K562 (cell line): ENCODE measurements around the gene ENTPD5.

Experiments used
- C11orf30 ChIP-seq: fragments of 450-650 bp; IDR thresholded peaks from 2 replicates; pipeline ENCODE4 v1.6.1; 2016; ENCODE audit warnings: low read depth, mild to moderate bottlenecking
- CREM ChIP-seq: IDR thresholded peaks from 2 replicates; pipeline ENCODE4 v1.6.1; 2014; ENCODE audit warnings: antibody characterized with exemption, low read depth
- CTCF ChIP-seq, 3 experiments: IDR thresholded peaks in 2 of 3; conservative IDR thresholded peaks in 1 of 3; 2 replicates each; pipeline ENCODE4 v1.5.1; 2011 to 2012; ENCODE audit warnings: low read length in 3 of 3, mild to moderate bottlenecking in 3 of 3, control low read depth in 2 of 3, improper control_type of control experiment in 1 of 3, inconsistent platforms in 1 of 3, low read depth in 1 of 3, mixed read lengths in 1 of 3, moderate library complexity in 1 of 3; ENCODE audit not compliant: insufficient read depth in 2 of 3
- E2F1 ChIP-seq: sonication (generic); formaldehyde crosslinking; IDR thresholded peaks from 2 replicates; pipeline ENCODE4 v1.8.1; 2023; ENCODE audit warnings: mild to moderate bottlenecking, missing genetic modification reagents, moderate library complexity
- KLF1 ChIP-seq: fragments of 450-650 bp; IDR thresholded peaks from 2 replicates; pipeline ENCODE4 v1.6.1; 2016; ENCODE audit warnings: missing genetic modification characterization, missing compliant biosample characterization
- MLLT1 ChIP-seq, 2 experiments: fragments of 450-650 bp; IDR thresholded peaks; 2 replicates each; pipeline ENCODE4 v1.6.1; 2016
- NEUROD1 ChIP-seq: fragments of 150-350 bp; IDR thresholded peaks from 2 replicates; pipeline ENCODE4 v1.6.1; 2014; ENCODE audit warnings: borderline replicate concordance, low read length, low read depth; ENCODE audit not compliant: partially characterized antibody
- ZBTB17 ChIP-seq: fragments of 450-650 bp; formaldehyde crosslinking; IDR thresholded peaks from 2 replicates; pipeline ENCODE4 v1.4.0; 2020; ENCODE audit warnings: mild to moderate bottlenecking

GRCh38 chr14:73973497-73973896, 45.6 kb downstream of the ENTPD5 start:
- TF ChIP-seq MLLT1 (IDR thresholded peaks at IDR 0.05) (no peak), CREM (no peak), NEUROD1 (no peak), ZBTB17 (CRISPR knock-in tag) (no peak), CTCF (IDR thresholded peaks at IDR 0.05 in 2 of 3, conservative IDR thresholded peaks at IDR 0.05 in 1 of 3; ENCODE audit: insufficient read depth in 2 of 3, low read depth in 1 of 3, low read length in 3 of 3) (no peak), KLF1 (no peak), E2F1 (CRISPR knock-in tag) (no peak), C11orf30 (no peak)
